GM18511 (cell line): Measurements from ENCODE around the gene NUDT8.

ENCODE experiments used
- ATAC-seq: cut with Tn5 transposase; IDR thresholded peaks from one replicate; pipeline ENCODE4 v1.9.1; 2021; ENCODE audit warnings: mild to moderate bottlenecking, moderate library complexity; ENCODE audit not compliant: unreplicated experiment

The NUDT8 gene

GRCh38 chr11:67629386-67630227, at the start of gene NUDT8:
TSS of gene NUDT8 (minus strand) at chr11:67629937. CDS start at chr11:67629911, 26 bp downstream.
- ATAC-seq = peak; percentile 50

GRCh38 chr11:67675058-67675747, 45.5 kb upstream of the NUDT8 start:
- ATAC-seq = no peak

GRCh38 chr11:67674442-67674871, 44.7 kb upstream of the NUDT8 start, which contains the start of gene ALDH3B2:
TSS of gene ALDH3B2 (minus strand) at chr11:67674623. CDS start at chr11:67666935, 7,688 bp downstream.
- no peak for ATAC-seq

- no peak for ATAC-seq
Measured at GRCh38 chr11:67673902-67674301, 44.2 kb upstream of the NUDT8 start.

- ATAC-seq = no peak
Measured at GRCh38 chr11:67673358-67673757, 43.6 kb upstream of the NUDT8 start.

GRCh38 chr11:67671211-67671520, 41.4 kb upstream of the NUDT8 start:
- ATAC-seq = no peak

GRCh38 chr11:67670316-67671210, 40.8 kb upstream of the NUDT8 start:
- no peak for ATAC-seq

GRCh38 chr11:67668192-67668551, 38.4 kb upstream of the NUDT8 start:
- ATAC-seq = no peak

- no peak for ATAC-seq
Measured at GRCh38 chr11:67667490-67668191, 37.9 kb upstream of the NUDT8 start.

GRCh38 chr11:67666676-67667489, 37.1 kb upstream of the NUDT8 start:
- ATAC-seq = no peak

GRCh38 chr11:67666303-67666645, 36.5 kb upstream of the NUDT8 start:
- no peak for ATAC-seq

GRCh38 chr11:67665541-67666302, 36.0 kb upstream of the NUDT8 start:
- ATAC-seq = no peak

- ATAC-seq = no peak
Measured at GRCh38 chr11:67664696-67665540, 35.2 kb upstream of the NUDT8 start.

- ATAC-seq = no peak
Measured at GRCh38 chr11:67664213-67664585, 34.5 kb upstream of the NUDT8 start.

GRCh38 chr11:67663532-67664212, 33.9 kb upstream of the NUDT8 start:
- no peak for ATAC-seq

- ATAC-seq = no peak
Measured at GRCh38 chr11:67662835-67663531, 33.2 kb upstream of the NUDT8 start.

GRCh38 chr11:67662142-67662834, 32.6 kb upstream of the NUDT8 start:
- ATAC-seq = no peak
